ENCODE results near the gene TBC1D9B. TPM values are rescaled to one million over a fixed set of nuclear protein-coding genes. Genes with fewer than 3 reads are reported as not detected.

Gene TBC1D9B
- total RNA-seq, 1 donor from 2014 or later, result 138 TPM

GRCh38 chr5:179892255-179892654 is 15.4 kb downstream of the TBC1D9B start:
- no peak overlapping the region for H3K4me3 Mint-ChIP-seq (ENCODE audit: unreplicated experiment)
- peaks cover 12% of the 10 kb centered on the region for H3K4me1 Mint-ChIP-seq (ENCODE audit: unreplicated experiment)
- DNase-seq (ENCODE audit: low spot score), result no peak
- H3K9me3 Mint-ChIP-seq (ENCODE audit: unreplicated experiment), result no peaks in the 10 kb centered on the region
- peaks cover 49% of the 10 kb centered on the region for H3K36me3 Mint-ChIP-seq (ENCODE audit: low read depth, unreplicated experiment)
- TF ChIP-seq CTCF (IDR thresholded peaks at IDR 0.05; ENCODE audit: unreplicated experiment), result no peak
- H3K27me3 Mint-ChIP-seq (ENCODE audit: unreplicated experiment), result peaks cover 5% of the 10 kb centered on the region
- H3K27ac Mint-ChIP-seq (ENCODE audit: unreplicated experiment), result no peak overlapping the region

- H3K27ac Mint-ChIP-seq (ENCODE audit: unreplicated experiment), result peak overlapping the region; percentile 64
- peaks cover 11% of the 10 kb centered on the region for H3K27me3 Mint-ChIP-seq (ENCODE audit: unreplicated experiment)
- no peak for DNase-seq (ENCODE audit: low spot score)
- peaks cover 59% of the 10 kb centered on the region for H3K36me3 Mint-ChIP-seq (ENCODE audit: low read depth, unreplicated experiment)
- no peaks in the 10 kb centered on the region for H3K9me3 Mint-ChIP-seq (ENCODE audit: unreplicated experiment)
- no peak for TF ChIP-seq CTCF (IDR thresholded peaks at IDR 0.05; ENCODE audit: unreplicated experiment)
- H3K4me3 Mint-ChIP-seq (ENCODE audit: unreplicated experiment), result peak overlapping the region; percentile 59
- peaks cover 11% of the 10 kb centered on the region for H3K4me1 Mint-ChIP-seq (ENCODE audit: unreplicated experiment)
These were observed 16.7 kb downstream of the TBC1D9B start for GRCh38 chr5:179890751-179891682.

GRCh38 chr5:179889885-179890284 is 17.8 kb downstream of the TBC1D9B start:
- no peak for DNase-seq (ENCODE audit: low spot score)
- peaks cover 2% of the 10 kb centered on the region for H3K9me3 Mint-ChIP-seq (ENCODE audit: unreplicated experiment)
- H3K4me3 Mint-ChIP-seq (ENCODE audit: unreplicated experiment), result peak overlapping the region; percentile 62
- H3K4me1 Mint-ChIP-seq (ENCODE audit: unreplicated experiment), result peaks cover 2% of the 10 kb centered on the region
- no peak for TF ChIP-seq CTCF (IDR thresholded peaks at IDR 0.05; ENCODE audit: unreplicated experiment)
- peaks cover 11% of the 10 kb centered on the region for H3K27me3 Mint-ChIP-seq (ENCODE audit: unreplicated experiment)
- H3K27ac Mint-ChIP-seq (ENCODE audit: unreplicated experiment), result no peak overlapping the region
- H3K36me3 Mint-ChIP-seq (ENCODE audit: low read depth, unreplicated experiment), result peaks cover 60% of the 10 kb centered on the region

- Mint-ChIP-seq H3K9me3 (ENCODE audit: unreplicated experiment) (peaks cover 15% of the 10 kb centered on the region), H3K27me3 (ENCODE audit: unreplicated experiment) (peaks cover 11% of the 10 kb centered on the region), H3K4me1 (ENCODE audit: unreplicated experiment) (peaks cover 2% of the 10 kb centered on the region), H3K27ac (ENCODE audit: unreplicated experiment) (no peak overlapping the region), H3K36me3 (ENCODE audit: low read depth, unreplicated experiment) (peaks cover 75% of the 10 kb centered on the region), H3K4me3 (ENCODE audit: unreplicated experiment) (peak overlapping the region; percentile 21)
- DNase-seq (ENCODE audit: low spot score), result no peak
- no peak for TF ChIP-seq CTCF (IDR thresholded peaks at IDR 0.05; ENCODE audit: unreplicated experiment)
These were observed 19.9 kb downstream of the TBC1D9B start for GRCh38 chr5:179887802-179888201.

- Mint-ChIP-seq H3K4me3 (ENCODE audit: unreplicated experiment) (peak overlapping the region; percentile 21), H3K36me3 (ENCODE audit: low read depth, unreplicated experiment) (peaks cover 77% of the 10 kb centered on the region), H3K27me3 (ENCODE audit: unreplicated experiment) (peaks cover 12% of the 10 kb centered on the region), H3K9me3 (ENCODE audit: unreplicated experiment) (peaks cover 15% of the 10 kb centered on the region), H3K27ac (ENCODE audit: unreplicated experiment) (no peak overlapping the region), H3K4me1 (ENCODE audit: unreplicated experiment) (peaks cover 2% of the 10 kb centered on the region)
- DNase-seq (ENCODE audit: low spot score), result no peak
- TF ChIP-seq CTCF (IDR thresholded peaks at IDR 0.05; ENCODE audit: unreplicated experiment), result no peak
These were observed 20.6 kb downstream of the TBC1D9B start for GRCh38 chr5:179887095-179887494.
